Measurements from ENCODE around the gene BAIAP2.

Gene BAIAP2

GRCh38 chr17:81034779-81035520 lies at the start of gene BAIAP2:
Gene BAIAP2 (plus strand): TSS chr17:81035151. CDS start chr17:81035255, 104 bp downstream.
- H3K36me3 ChIP-seq (ENCODE audit: insufficient read depth, low read length), result peaks cover 28% of the 10 kb centered on the region
- H2AFZ ChIP-seq (ENCODE audit: low read depth, low read length), result no peak within 1 kb of the TSS
- peak within 1 kb of the TSS; percentile 87 for H3K4me3 ChIP-seq (ENCODE audit: low read length)
- H3K4me1 ChIP-seq (ENCODE audit: insufficient read depth, low read length), result peaks cover 40% of the 10 kb centered on the region
- H3K9me3 ChIP-seq (ENCODE audit: low read length), result peaks cover 7% of the 10 kb centered on the region
- H3K27me3 ChIP-seq (ENCODE audit: insufficient read depth, low read length), result no peaks in the 10 kb centered on the region

- Histone ChIP-seq H2AFZ (ENCODE audit: low read depth, low read length) (no peak overlapping the region), H3K36me3 (ENCODE audit: insufficient read depth, low read length) (no peaks in the 10 kb centered on the region), H3K4me1 (ENCODE audit: insufficient read depth, low read length) (peaks cover 28% of the 10 kb centered on the region)
Observed at GRCh38 chr17:80986046-80986445, 48.9 kb upstream of the BAIAP2 start.

GRCh38 chr17:80986816-80987475 lies 48.0 kb upstream of the BAIAP2 start:
- Histone ChIP-seq H2AFZ (ENCODE audit: low read depth, low read length) (no peak overlapping the region), H3K4me3 (ENCODE audit: low read length) (no peak overlapping the region)

More at GRCh38 chr17:80986046-80986445, 48.9 kb upstream of the BAIAP2 start:
- peaks cover 4% of the 10 kb centered on the region for H3K27me3 ChIP-seq (ENCODE audit: insufficient read depth, low read length)
- no peaks in the 10 kb centered on the region for H3K9me3 ChIP-seq (ENCODE audit: low read length)
- H3K4me3 ChIP-seq (ENCODE audit: low read length), result no peak overlapping the region

GRCh38 chr17:80987941-80988461 lies 47.0 kb upstream of the BAIAP2 start:
- Histone ChIP-seq H3K36me3 (ENCODE audit: insufficient read depth, low read length) (no peaks in the 10 kb centered on the region), H2AFZ (ENCODE audit: low read depth, low read length) (peak overlapping the region; percentile 27), H3K27me3 (ENCODE audit: insufficient read depth, low read length) (no peaks in the 10 kb centered on the region), H3K9me3 (ENCODE audit: low read length) (no peaks in the 10 kb centered on the region), H3K4me1 (ENCODE audit: insufficient read depth, low read length) (peaks cover 33% of the 10 kb centered on the region), H3K4me3 (ENCODE audit: low read length) (no peak overlapping the region)

More at GRCh38 chr17:80986816-80987475, 48.0 kb upstream of the BAIAP2 start:
- Histone ChIP-seq H3K4me1 (ENCODE audit: insufficient read depth, low read length) (peaks cover 25% of the 10 kb centered on the region), H3K27me3 (ENCODE audit: insufficient read depth, low read length) (peaks cover 2% of the 10 kb centered on the region), H3K9me3 (ENCODE audit: low read length) (no peaks in the 10 kb centered on the region), H3K36me3 (ENCODE audit: insufficient read depth, low read length) (no peaks in the 10 kb centered on the region)

GRCh38 chr17:80989586-80989913 lies 45.4 kb upstream of the BAIAP2 start:
- no peak overlapping the region for H3K4me3 ChIP-seq (ENCODE audit: low read length)
- H3K36me3 ChIP-seq (ENCODE audit: insufficient read depth, low read length), result peaks cover 5% of the 10 kb centered on the region
- H3K4me1 ChIP-seq (ENCODE audit: insufficient read depth, low read length), result peaks cover 37% of the 10 kb centered on the region
- no peaks in the 10 kb centered on the region for H3K27me3 ChIP-seq (ENCODE audit: insufficient read depth, low read length)
- H3K9me3 ChIP-seq (ENCODE audit: low read length), result no peaks in the 10 kb centered on the region
- no peak overlapping the region for H2AFZ ChIP-seq (ENCODE audit: low read depth, low read length)

GRCh38 chr17:80990921-80991644 lies 43.9 kb upstream of the BAIAP2 start:
- peak overlapping the region; percentile 55 for H3K4me3 ChIP-seq (ENCODE audit: low read length)
- peaks cover 37% of the 10 kb centered on the region for H3K4me1 ChIP-seq (ENCODE audit: insufficient read depth, low read length)
- H3K9me3 ChIP-seq (ENCODE audit: low read length), result no peaks in the 10 kb centered on the region
- H3K27me3 ChIP-seq (ENCODE audit: insufficient read depth, low read length), result no peaks in the 10 kb centered on the region
- H2AFZ ChIP-seq (ENCODE audit: low read depth, low read length), result peak overlapping the region; percentile 52
- peaks cover 14% of the 10 kb centered on the region for H3K36me3 ChIP-seq (ENCODE audit: insufficient read depth, low read length)

GRCh38 chr17:80991645-80992076 lies 43.3 kb upstream of the BAIAP2 start, which contains the start of gene CHMP6:
Gene CHMP6 (plus strand): TSS chr17:80991841. CDS start chr17:80991919, 78 bp downstream.
- Histone ChIP-seq H3K27me3 (ENCODE audit: insufficient read depth, low read length) (no peaks in the 10 kb centered on the region), H3K36me3 (ENCODE audit: insufficient read depth, low read length) (peaks cover 19% of the 10 kb centered on the region), H3K4me3 (ENCODE audit: low read length) (peak within 1 kb of the TSS; percentile 55), H2AFZ (ENCODE audit: low read depth, low read length) (peak within 1 kb of the TSS; percentile 52), H3K9me3 (ENCODE audit: low read length) (no peaks in the 10 kb centered on the region), H3K4me1 (ENCODE audit: insufficient read depth, low read length) (peaks cover 37% of the 10 kb centered on the region)

GRCh38 chr17:80992077-80992947 lies 42.6 kb upstream of the BAIAP2 start:
- H2AFZ ChIP-seq (ENCODE audit: low read depth, low read length), result peak overlapping the region; percentile 52
- H3K27me3 ChIP-seq (ENCODE audit: insufficient read depth, low read length), result no peaks in the 10 kb centered on the region
- peaks cover 25% of the 10 kb centered on the region for H3K36me3 ChIP-seq (ENCODE audit: insufficient read depth, low read length)
- peaks cover 33% of the 10 kb centered on the region for H3K4me1 ChIP-seq (ENCODE audit: insufficient read depth, low read length)
- peak overlapping the region; percentile 55 for H3K4me3 ChIP-seq (ENCODE audit: low read length)
- no peaks in the 10 kb centered on the region for H3K9me3 ChIP-seq (ENCODE audit: low read length)

GRCh38 chr17:80992948-80993624 lies 41.9 kb upstream of the BAIAP2 start:
- H2AFZ ChIP-seq (ENCODE audit: low read depth, low read length), result no peak overlapping the region
- H3K4me1 ChIP-seq (ENCODE audit: insufficient read depth, low read length), result peaks cover 25% of the 10 kb centered on the region
- no peaks in the 10 kb centered on the region for H3K27me3 ChIP-seq (ENCODE audit: insufficient read depth, low read length)
- H3K9me3 ChIP-seq (ENCODE audit: low read length), result no peaks in the 10 kb centered on the region
- H3K4me3 ChIP-seq (ENCODE audit: low read length), result peak overlapping the region; percentile 55
- peaks cover 32% of the 10 kb centered on the region for H3K36me3 ChIP-seq (ENCODE audit: insufficient read depth, low read length)

- no peak overlapping the region for H2AFZ ChIP-seq (ENCODE audit: low read depth, low read length)
- no peak overlapping the region for H3K4me3 ChIP-seq (ENCODE audit: low read length)
- peaks cover 15% of the 10 kb centered on the region for H3K4me1 ChIP-seq (ENCODE audit: insufficient read depth, low read length)
- peaks cover 52% of the 10 kb centered on the region for H3K36me3 ChIP-seq (ENCODE audit: insufficient read depth, low read length)
- H3K9me3 ChIP-seq (ENCODE audit: low read length), result no peaks in the 10 kb centered on the region
- H3K27me3 ChIP-seq (ENCODE audit: insufficient read depth, low read length), result no peaks in the 10 kb centered on the region
Observed at GRCh38 chr17:80995131-80995530, 39.8 kb upstream of the BAIAP2 start.

- Histone ChIP-seq H3K36me3 (ENCODE audit: insufficient read depth, low read length) (peaks cover 52% of the 10 kb centered on the region), H3K4me1 (ENCODE audit: insufficient read depth, low read length) (peaks cover 12% of the 10 kb centered on the region), H3K27me3 (ENCODE audit: insufficient read depth, low read length) (no peaks in the 10 kb centered on the region), H2AFZ (ENCODE audit: low read depth, low read length) (no peak overlapping the region), H3K4me3 (ENCODE audit: low read length) (no peak overlapping the region), H3K9me3 (ENCODE audit: low read length) (no peaks in the 10 kb centered on the region)
Observed at GRCh38 chr17:80996422-80997305, 38.3 kb upstream of the BAIAP2 start.
